ENCODE measurements around the gene KREMEN1.

DNA sequence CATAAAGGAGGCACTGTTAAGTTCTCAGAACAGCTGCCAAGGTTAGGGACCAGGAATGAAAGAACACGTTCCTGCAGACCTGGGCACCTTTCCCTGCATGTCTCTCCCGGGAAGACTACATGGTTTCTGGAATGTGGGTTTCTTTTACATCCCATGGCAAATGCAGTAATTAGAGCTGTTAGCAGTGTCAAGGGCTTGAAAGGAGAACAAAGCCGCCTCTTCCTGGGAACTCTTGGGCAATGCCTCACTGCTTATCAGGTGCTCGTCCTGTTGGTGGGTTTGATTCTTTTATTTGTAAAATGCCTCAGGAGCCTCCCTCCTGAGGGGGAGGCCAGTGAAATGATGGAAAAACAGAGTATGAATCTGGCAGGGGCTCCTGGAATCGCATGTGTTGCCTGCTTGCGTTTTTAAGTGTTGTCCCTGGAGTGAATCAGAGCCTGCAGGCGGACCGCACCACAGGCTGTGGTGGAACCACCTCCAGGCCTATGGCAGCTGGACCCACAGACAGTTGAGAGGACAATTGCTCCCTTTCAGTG, 10.5 kb upstream of the KREMEN1 start:
- TF ChIP-seq, protein P1, sequence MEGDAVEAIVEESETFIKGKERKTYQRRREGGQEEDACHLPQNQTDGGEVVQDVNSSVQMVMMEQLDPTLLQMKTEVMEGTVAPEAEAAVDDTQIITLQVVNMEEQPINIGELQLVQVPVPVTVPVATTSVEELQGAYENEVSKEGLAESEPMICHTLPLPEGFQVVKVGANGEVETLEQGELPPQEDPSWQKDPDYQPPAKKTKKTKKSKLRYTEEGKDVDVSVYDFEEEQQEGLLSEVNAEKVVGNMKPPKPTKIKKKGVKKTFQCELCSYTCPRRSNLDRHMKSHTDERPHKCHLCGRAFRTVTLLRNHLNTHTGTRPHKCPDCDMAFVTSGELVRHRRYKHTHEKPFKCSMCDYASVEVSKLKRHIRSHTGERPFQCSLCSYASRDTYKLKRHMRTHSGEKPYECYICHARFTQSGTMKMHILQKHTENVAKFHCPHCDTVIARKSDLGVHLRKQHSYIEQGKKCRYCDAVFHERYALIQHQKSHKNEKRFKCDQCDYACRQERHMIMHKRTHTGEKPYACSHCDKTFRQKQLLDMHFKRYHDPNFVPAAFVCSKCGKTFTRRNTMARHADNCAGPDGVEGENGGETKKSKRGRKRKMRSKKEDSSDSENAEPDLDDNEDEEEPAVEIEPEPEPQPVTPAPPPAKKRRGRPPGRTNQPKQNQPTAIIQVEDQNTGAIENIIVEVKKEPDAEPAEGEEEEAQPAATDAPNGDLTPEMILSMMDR (IDR thresholded peaks at IDR 0.05 in 4 of 5, conservative IDR thresholded peaks at IDR 0.05 in 1 of 5), result no peak
- TF ChIP-seq POLR2A (IDR thresholded peaks at IDR 0.05), result no peak
